Endothelial cell of umbilical vein (primary cell): ENCODE data around the gene AMPH. TPM values are rescaled to one million over a fixed set of nuclear protein-coding genes. Genes with fewer than 3 reads are reported as not detected.

Experiments used
- BruUV-seq: library from RNA; stranded (reverse); fragments of 400-500 nt; replicated peaks from 2 replicates; lab custom pipeline; 2021; lab: Mats Ljungman, UMichigan
- CTCF ChIA-PET: fragments of 300-600, 350-600 bp; sonication (Branson Sonifier 250); formaldehyde crosslinking; loops from one replicate; lab custom pipeline; 2021; ENCODE audit warnings: antibody characterized with exemption, inconsistent platforms; lab: Charles Lee
- POLR2A ChIA-PET: fragments of 300-600, 350-600 bp; sonication (Branson Sonifier 250); formaldehyde crosslinking; loops from one replicate; lab custom pipeline; 2021; ENCODE audit warnings: antibody characterized with exemption, inconsistent platforms; lab: Charles Lee
- DNase-seq: peaks from one replicate; pipeline ENCODE4 v3.0.0-alpha.2; 2011; ENCODE audit warnings: low read depth, low spot score
- FAIRE-seq: peaks from 2 replicates; lab custom pipeline; 2011; peaks lifted over from hg19 to GRCh38; lab: Jason Lieb, UNC
- H2AFZ ChIP-seq: 2 replicates; pipeline ENCODE4 v1.6.0; 2012; ENCODE audit warnings: low read depth, low read length, control low read depth, inconsistent platforms
- H3K27ac ChIP-seq: 2 replicates; pipeline ENCODE4 v1.5.1; 2011; ENCODE audit warnings: low read depth, mild to moderate bottlenecking, control low read depth, low read length, moderate library complexity; ENCODE audit not compliant: insufficient read depth
- H3K27me3 ChIP-seq, 2 experiments: 2 replicates each; pipeline versions ENCODE4 v1.6.0 to v1.6.1; 2011; ENCODE audit warnings: low read length in 2 of 2, mixed read lengths in 1 of 2; ENCODE audit not compliant: control insufficient read depth in 2 of 2, insufficient read depth in 2 of 2
- H3K36me3 ChIP-seq, 2 experiments: 2 replicates in 1 of 2; 3 replicates in 1 of 2; pipeline ENCODE4 v1.5.1; 2011; ENCODE audit warnings: low read length in 2 of 2, mild to moderate bottlenecking in 1 of 2, moderate library complexity in 1 of 2; ENCODE audit not compliant: control insufficient read depth in 2 of 2, insufficient read depth in 2 of 2; ENCODE audit errors: extremely low read depth in 1 of 2
- H3K4me1 ChIP-seq: 3 replicates; pipeline ENCODE4 v1.5.1; 2011; ENCODE audit warnings: mild to moderate bottlenecking, low read length; ENCODE audit not compliant: control insufficient read depth, insufficient read depth; ENCODE audit errors: extremely low read depth
- H3K4me2 ChIP-seq: 2 replicates; pipeline ENCODE4 v1.6.1; 2011; ENCODE audit warnings: low read length, control low read depth, mixed read lengths; ENCODE audit not compliant: insufficient read depth
- H3K4me3 ChIP-seq, 3 experiments: fragments of 200-600 bp in 1 of 3; sonication (generic), shearing (Covaris generic) in 1 of 3; replicated peaks in 1 of 3; 2 replicates each; pipeline ENCODE4 v1.5.1; 2011 to 2016; ENCODE audit warnings: control low read depth in 3 of 3, low read length in 3 of 3, mild to moderate bottlenecking in 2 of 3, inconsistent platforms in 1 of 3, low read depth in 1 of 3, moderate library complexity in 1 of 3; ENCODE audit not compliant: insufficient read depth in 1 of 3
- H3K79me2 ChIP-seq: 2 replicates; pipeline ENCODE4 v1.6.0; 2012; ENCODE audit warnings: low read length, inconsistent platforms; ENCODE audit not compliant: control insufficient read depth, insufficient read depth
- H3K9ac ChIP-seq: replicated peaks from 2 replicates; pipeline ENCODE3; 2011; ENCODE audit warnings: low read length, control low read depth; ENCODE audit not compliant: insufficient read depth; ENCODE audit errors: extremely low read depth
- H3K9me1 ChIP-seq: replicated peaks from 3 replicates; pipeline ENCODE4 v1.6.0; 2011; ENCODE audit warnings: mild to moderate bottlenecking, low read length; ENCODE audit not compliant: control insufficient read depth, insufficient read depth; ENCODE audit errors: extremely low read depth
- H3K9me3 ChIP-seq: replicated peaks from 2 replicates; pipeline ENCODE4 v1.5.1; 2012; ENCODE audit warnings: low read length, inconsistent platforms; ENCODE audit not compliant: control insufficient read depth, insufficient read depth
- H4K20me1 ChIP-seq: replicated peaks from 2 replicates; pipeline ENCODE3; 2011; ENCODE audit warnings: mild to moderate bottlenecking, low read length; ENCODE audit not compliant: control insufficient read depth, insufficient read depth; ENCODE audit errors: extremely low read depth
- CTCF ChIP-seq, 2 donors: IDR thresholded peaks; 1 replicate in 1 of 2; 2 replicates in 1 of 2; pipeline ENCODE4 v1.5.1; 2011; ENCODE audit warnings: low read length in 2 of 2, mild to moderate bottlenecking in 2 of 2, moderate library complexity in 2 of 2, control low read depth in 1 of 2, inconsistent platforms in 1 of 2, low read depth in 1 of 2; ENCODE audit not compliant: insufficient read depth in 1 of 2; ENCODE audit errors: extremely low read depth in 1 of 2
- EZH2 ChIP-seq: IDR thresholded peaks from 2 replicates; pipeline ENCODE4 v1.6.1; 2012; ENCODE audit warnings: borderline replicate concordance, low read depth, mild to moderate bottlenecking, moderate library complexity, low read length, inconsistent platforms; ENCODE audit not compliant: severe bottlenecking
- FOS ChIP-seq: IDR thresholded peaks from 2 replicates; pipeline ENCODE4 v1.6.1; 2011; ENCODE audit warnings: mild to moderate bottlenecking, low read length, moderate library complexity, borderline replicate concordance; ENCODE audit not compliant: insufficient read depth
- GATA2 ChIP-seq: IDR thresholded peaks from 2 replicates; pipeline ENCODE4 v1.7.0; 2011; ENCODE audit warnings: low read depth, mild to moderate bottlenecking, moderate library complexity, mixed read lengths, low read length; ENCODE audit not compliant: insufficient read length, insufficient read depth
- JUN ChIP-seq: IDR thresholded peaks from 2 replicates; pipeline ENCODE4 v1.6.1; 2011; ENCODE audit warnings: borderline replicate concordance, low read depth; ENCODE audit not compliant: insufficient read length, insufficient read depth
- MAX ChIP-seq: IDR thresholded peaks from 2 replicates; pipeline ENCODE4 v1.6.1; 2011; ENCODE audit not compliant: insufficient read depth, insufficient read length
- MYC ChIP-seq: IDR thresholded peaks from one replicate; pipeline ENCODE4 v1.6.1; 2011; ENCODE audit warnings: mild to moderate bottlenecking, low read depth, low read length
- POLR2A ChIP-seq: IDR thresholded peaks from 2 replicates; pipeline ENCODE4 v1.6.1; 2012; ENCODE audit warnings: low read depth, mild to moderate bottlenecking, control low read depth, low read length
- POLR2AphosphoS5 ChIP-seq: IDR thresholded peaks from 2 replicates; pipeline ENCODE4 v1.6.1; 2012; ENCODE audit warnings: low read depth, mild to moderate bottlenecking, control low read depth, low read length, moderate library complexity; ENCODE audit not compliant: insufficient read depth
- dilution Hi-C: fragments of 300-500 bp; cut with MboI; formaldehyde crosslinking; loops from one replicate; pipeline ENCODE4 v1.15.0; 2019; ENCODE audit warnings: low sequenced_read_pairs; ENCODE audit not compliant: extremely low pct_ligation_motif_present
- intact Hi-C: fragments of 100-400 bp; cut with micrococcal nuclease; formaldehyde crosslinking; loops from one replicate; pipeline ENCODE4 v1.10.0; 2022
- polyA plus RNA-seq, 4 experiments: library from polyadenylated mRNA; depleted of rRNA in 3 of 4; stranded (reverse) in 3 of 4; unstranded in 1 of 4; fragments of >200 nt; gene quantifications; 2 replicates each; pipeline versions ENCODE4 v1.2.1 to v1.2.3, GENCODE V29; 2011 to 2012; ENCODE audit warnings: missing spikeins in 1 of 4
- total RNA-seq: library from RNA; stranded (reverse); gene quantifications from 2 replicates; pipeline ENCODE4 v1.2.3, GENCODE V29; 2021

Gene AMPH
- total and polyA plus RNA-seq, 2 donors (not counting 3 experiments of a cell fraction or from before 2014, with no cell fraction given) = 5.2 to 9.2 TPM

GRCh38 chr7:38428041-38428440 is 203.1 kb downstream of the AMPH start:
- no peak overlapping the region for H3K4me2 ChIP-seq
- intact Hi-C loops (no loop called here), dilution Hi-C loops (no loop called here)
- no peaks in the 10 kb centered on the region for H3K9me3 ChIP-seq
- H3K27me3 ChIP-seq = no peaks in the 10 kb centered on the region
- H3K9me1 ChIP-seq = no peaks in the 10 kb centered on the region
- no peak for TF ChIP-seq GATA2
- no peak for TF ChIP-seq MAX
- no peak for TF ChIP-seq POLR2AphosphoS5
- TF ChIP-seq POLR2A = no peak
- no peak for TF ChIP-seq CTCF (IDR thresholded peaks at IDR 0.05; ENCODE audit: extremely low read depth in 1 of 2, insufficient read depth in 1 of 2, low read depth in 1 of 2, low read length in 2 of 2)
- TF ChIP-seq EZH2 = no peak
- no peak for TF ChIP-seq FOS
- no peak for TF ChIP-seq MYC
- no peak for TF ChIP-seq JUN
- H3K79me2 ChIP-seq = no peaks in the 10 kb centered on the region
- no TSS peak for BruUV-seq
- H3K9ac ChIP-seq = no peak overlapping the region
- DNase-seq (no peak), FAIRE-seq (no peak)
- ChIA-PET CTCF (no interaction called here), POLR2A (no interaction called here)
- H3K4me3 ChIP-seq = no peak overlapping the region
- peaks cover 7% of the 10 kb centered on the region for H3K4me1 ChIP-seq
- H3K27ac ChIP-seq = no peak overlapping the region
- H3K36me3 ChIP-seq = no peaks in the 10 kb centered on the region
- H2AFZ ChIP-seq = no peak overlapping the region
- H4K20me1 ChIP-seq = no peaks in the 10 kb centered on the region
